SK-N-SH treated with all-trans-retinoic acid at 6 μM for 48 hours (cell line): Measurements from ENCODE around the gene ANKS6.

Experiments
- ARNTL ChIP-seq: fragments of 450-650 bp; formaldehyde crosslinking; IDR thresholded peaks from 2 replicates; pipeline ENCODE4 v1.5.0; 2020; ENCODE audit warnings: low read depth, mild to moderate bottlenecking, moderate library complexity, borderline replicate concordance
- CSDC2 ChIP-seq: fragments of 250-450 bp; sonication (Bioruptor Pico); IDR thresholded peaks from 2 replicates; pipeline ENCODE4 v1.5.0; 2020; ENCODE audit warnings: mild to moderate bottlenecking, moderate library complexity
- ESRRG ChIP-seq: fragments of 250-450 bp; sonication (Bioruptor Pico); IDR thresholded peaks from 2 replicates; pipeline ENCODE4 v1.6.1; 2021; ENCODE audit warnings: mild to moderate bottlenecking
- PPARA ChIP-seq: fragments of 250-450 bp; sonication (Bioruptor Pico); IDR thresholded peaks from 2 replicates; pipeline ENCODE4 v1.5.0; 2020; ENCODE audit warnings: mild to moderate bottlenecking, borderline replicate concordance
- ZFP30 ChIP-seq: fragments of 450-650 bp; formaldehyde crosslinking; IDR thresholded peaks from 2 replicates; pipeline ENCODE4 v1.5.0; 2022; ENCODE audit warnings: mild to moderate bottlenecking, moderate library complexity
- TF ChIP-seq, protein P1 (sequence below): fragments of 250-450 bp; sonication (Bioruptor Pico); IDR thresholded peaks from 2 replicates; pipeline ENCODE4 v1.5.1; 2021; ENCODE audit warnings: mild to moderate bottlenecking, moderate library complexity
- TF ChIP-seq, protein P2 (sequence below): fragments of 250-450 bp; sonication (Bioruptor Pico); IDR thresholded peaks from 2 replicates; pipeline ENCODE4 v1.5.1; 2020; ENCODE audit warnings: low read depth, mild to moderate bottlenecking, moderate library complexity
- TF ChIP-seq, protein P3 (sequence below): fragments of 250-450 bp; sonication (Bioruptor Pico); IDR thresholded peaks from 2 replicates; pipeline ENCODE4 v1.8.0; 2020; ENCODE audit warnings: mild to moderate bottlenecking, moderate library complexity, borderline replicate concordance

DNA sequence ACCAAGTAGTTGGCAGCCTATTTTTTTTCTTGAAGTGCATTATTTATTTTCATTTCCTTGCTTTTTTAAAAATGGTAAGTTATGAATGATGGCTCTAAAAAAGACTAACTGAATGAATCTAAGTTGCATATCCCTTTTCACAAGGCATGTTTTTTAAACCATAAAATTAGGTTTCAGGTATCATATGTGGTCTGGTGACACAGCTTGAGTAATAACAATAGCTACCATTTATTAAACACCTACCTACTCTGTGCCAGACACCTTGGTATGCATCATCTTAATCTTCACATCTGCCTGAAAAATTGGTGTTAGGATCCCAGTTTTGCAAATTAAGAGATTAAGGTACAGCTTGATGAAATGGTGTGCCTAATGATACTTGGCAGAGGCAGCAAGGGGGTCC is 83.4 kb downstream of the ANKS6 start:
- TF ChIP-seq PPARA (no peak), ZFP30 (no peak), ESRRG (CRISPR knock-in tag) (no peak), ARNTL (CRISPR knock-in tag) (no peak), CSDC2 (CRISPR knock-in tag) (no peak)
- TF ChIP-seq, protein P1, sequence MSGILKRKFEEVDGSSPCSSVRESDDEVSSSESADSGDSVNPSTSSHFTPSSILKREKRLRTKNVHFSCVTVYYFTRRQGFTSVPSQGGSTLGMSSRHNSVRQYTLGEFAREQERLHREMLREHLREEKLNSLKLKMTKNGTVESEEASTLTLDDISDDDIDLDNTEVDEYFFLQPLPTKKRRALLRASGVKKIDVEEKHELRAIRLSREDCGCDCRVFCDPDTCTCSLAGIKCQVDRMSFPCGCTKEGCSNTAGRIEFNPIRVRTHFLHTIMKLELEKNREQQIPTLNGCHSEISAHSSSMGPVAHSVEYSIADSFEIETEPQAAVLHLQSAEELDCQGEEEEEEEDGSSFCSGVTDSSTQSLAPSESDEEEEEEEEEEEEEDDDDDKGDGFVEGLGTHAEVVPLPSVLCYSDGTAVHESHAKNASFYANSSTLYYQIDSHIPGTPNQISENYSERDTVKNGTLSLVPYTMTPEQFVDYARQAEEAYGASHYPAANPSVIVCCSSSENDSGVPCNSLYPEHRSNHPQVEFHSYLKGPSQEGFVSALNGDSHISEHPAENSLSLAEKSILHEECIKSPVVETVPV (CRISPR knock-in tag) = no peak
- TF ChIP-seq, protein P2, sequence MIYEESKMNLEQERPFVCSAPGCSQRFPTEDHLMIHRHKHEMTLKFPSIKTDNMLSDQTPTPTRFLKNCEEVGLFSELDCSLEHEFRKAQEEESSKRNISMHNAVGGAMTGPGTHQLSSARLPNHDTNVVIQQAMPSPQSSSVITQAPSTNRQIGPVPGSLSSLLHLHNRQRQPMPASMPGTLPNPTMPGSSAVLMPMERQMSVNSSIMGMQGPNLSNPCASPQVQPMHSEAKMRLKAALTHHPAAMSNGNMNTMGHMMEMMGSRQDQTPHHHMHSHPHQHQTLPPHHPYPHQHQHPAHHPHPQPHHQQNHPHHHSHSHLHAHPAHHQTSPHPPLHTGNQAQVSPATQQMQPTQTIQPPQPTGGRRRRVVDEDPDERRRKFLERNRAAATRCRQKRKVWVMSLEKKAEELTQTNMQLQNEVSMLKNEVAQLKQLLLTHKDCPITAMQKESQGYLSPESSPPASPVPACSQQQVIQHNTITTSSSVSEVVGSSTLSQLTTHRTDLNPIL (CRISPR knock-in tag) = no peak
- TF ChIP-seq, protein P3, sequence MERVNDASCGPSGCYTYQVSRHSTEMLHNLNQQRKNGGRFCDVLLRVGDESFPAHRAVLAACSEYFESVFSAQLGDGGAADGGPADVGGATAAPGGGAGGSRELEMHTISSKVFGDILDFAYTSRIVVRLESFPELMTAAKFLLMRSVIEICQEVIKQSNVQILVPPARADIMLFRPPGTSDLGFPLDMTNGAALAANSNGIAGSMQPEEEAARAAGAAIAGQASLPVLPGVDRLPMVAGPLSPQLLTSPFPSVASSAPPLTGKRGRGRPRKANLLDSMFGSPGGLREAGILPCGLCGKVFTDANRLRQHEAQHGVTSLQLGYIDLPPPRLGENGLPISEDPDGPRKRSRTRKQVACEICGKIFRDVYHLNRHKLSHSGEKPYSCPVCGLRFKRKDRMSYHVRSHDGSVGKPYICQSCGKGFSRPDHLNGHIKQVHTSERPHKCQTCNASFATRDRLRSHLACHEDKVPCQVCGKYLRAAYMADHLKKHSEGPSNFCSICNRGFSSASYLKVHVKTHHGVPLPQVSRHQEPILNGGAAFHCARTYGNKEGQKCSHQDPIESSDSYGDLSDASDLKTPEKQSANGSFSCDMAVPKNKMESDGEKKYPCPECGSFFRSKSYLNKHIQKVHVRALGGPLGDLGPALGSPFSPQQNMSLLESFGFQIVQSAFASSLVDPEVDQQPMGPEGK (CRISPR knock-in tag) = no peak
